Nephron (organoid): Measurements from ENCODE around the gene TELO2.

Experiments used
- H3K27ac Mint-ChIP-seq, 3 experiments: 2 replicates each; pipeline ENCODE4 v1.8.0; 2020; ENCODE audit warnings: mixed read lengths in 3 of 3, mild to moderate bottlenecking in 2 of 3, moderate library complexity in 1 of 3
- H3K27me3 Mint-ChIP-seq: 2 replicates; pipeline ENCODE4 v1.8.0; 2021; ENCODE audit warnings: low read depth, mild to moderate bottlenecking, moderate library complexity, mixed read lengths
- H3K36me3 Mint-ChIP-seq: 2 replicates; pipeline ENCODE4 v1.8.0; 2020; ENCODE audit warnings: low read depth, mixed read lengths
- H3K4me1 Mint-ChIP-seq: 2 replicates; pipeline ENCODE4 v1.8.0; 2020; ENCODE audit warnings: mixed read lengths
- H3K4me3 Mint-ChIP-seq, 3 experiments: 2 replicates each; pipeline ENCODE4 v1.8.0; 2020; ENCODE audit warnings: mild to moderate bottlenecking in 3 of 3, mixed read lengths in 3 of 3, moderate library complexity in 2 of 3
- H3K9me3 Mint-ChIP-seq: 2 replicates; pipeline ENCODE4 v1.8.0; 2020; ENCODE audit warnings: mixed read lengths
- CTCF ChIP-seq, 3 experiments: fragments of 200-600 bp; sonication (generic); IDR thresholded peaks; one replicate each; pipeline ENCODE4 v1.5.0; 2021; ENCODE audit warnings: antibody characterized with exemption in 3 of 3; ENCODE audit not compliant: unreplicated experiment in 3 of 3

The TELO2 gene

GRCh38 chr16:1553946-1554825 is 61.0 kb downstream of the TELO2 start:
- Mint-ChIP-seq H3K27ac (peak overlapping the region in 1 of 3 experiments; percentile 40), H3K36me3 (peaks cover 32% of the 10 kb centered on the region), H3K4me3 (no peak overlapping the region), H3K27me3 (no peaks in the 10 kb centered on the region), H3K9me3 (no peaks in the 10 kb centered on the region), H3K4me1 (peaks cover 16% of the 10 kb centered on the region)
- no peak for TF ChIP-seq CTCF (IDR thresholded peaks at IDR 0.05; ENCODE audit: unreplicated experiment in 3 of 3)

DNA sequence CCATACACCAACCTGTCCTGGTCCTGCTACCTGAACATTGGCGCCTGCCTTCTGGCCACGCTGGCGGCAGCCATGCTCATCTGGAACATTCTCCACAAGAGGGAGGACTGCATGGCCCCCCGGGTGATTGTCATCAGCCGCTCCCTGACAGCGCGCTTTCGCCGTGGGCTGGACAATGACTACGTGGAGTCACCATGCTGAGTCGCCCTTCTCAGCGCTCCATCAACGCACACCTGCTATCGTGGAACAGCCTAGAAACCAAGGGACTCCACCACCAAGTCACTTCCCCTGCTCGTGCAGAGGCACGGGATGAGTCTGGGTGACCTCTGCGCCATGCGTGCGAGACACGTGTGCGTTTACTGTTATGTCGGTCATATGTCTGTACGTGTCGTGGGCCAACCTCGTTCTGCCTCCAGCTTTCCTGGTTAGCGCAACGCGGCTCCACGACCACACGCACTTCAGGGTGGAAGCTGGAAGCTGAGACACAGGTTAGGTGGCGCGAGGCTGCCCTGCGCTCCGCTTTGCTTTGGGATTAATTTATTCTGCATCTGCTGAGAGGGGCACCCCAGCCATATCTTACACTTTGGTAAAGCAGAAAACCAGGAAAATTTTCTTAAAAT is 61.8 kb downstream of the TELO2 start:
- H3K4me3 Mint-ChIP-seq, result no peak overlapping the region
- H3K36me3 Mint-ChIP-seq, result peaks cover 33% of the 10 kb centered on the region
- no peak for TF ChIP-seq CTCF (IDR thresholded peaks at IDR 0.05; ENCODE audit: unreplicated experiment in 3 of 3)
- H3K27ac Mint-ChIP-seq, result no peak overlapping the region
- peaks cover 11% of the 10 kb centered on the region for H3K4me1 Mint-ChIP-seq
- no peaks in the 10 kb centered on the region for H3K27me3 Mint-ChIP-seq
- no peaks in the 10 kb centered on the region for H3K9me3 Mint-ChIP-seq

GRCh38 chr16:1556254-1556653 is 63.1 kb downstream of the TELO2 start:
- H3K9me3 Mint-ChIP-seq, result no peaks in the 10 kb centered on the region
- H3K4me1 Mint-ChIP-seq, result peaks cover 5% of the 10 kb centered on the region
- TF ChIP-seq CTCF (IDR thresholded peaks at IDR 0.05; ENCODE audit: unreplicated experiment in 3 of 3), result no peak
- H3K36me3 Mint-ChIP-seq, result peaks cover 39% of the 10 kb centered on the region
- H3K27me3 Mint-ChIP-seq, result no peaks in the 10 kb centered on the region
- H3K4me3 Mint-ChIP-seq, result no peak overlapping the region
- H3K27ac Mint-ChIP-seq, result no peak overlapping the region

GRCh38 chr16:1557074-1557473 is 63.9 kb downstream of the TELO2 start:
- Mint-ChIP-seq H3K9me3 (no peaks in the 10 kb centered on the region), H3K36me3 (peaks cover 48% of the 10 kb centered on the region), H3K4me1 (peaks cover 5% of the 10 kb centered on the region), H3K27ac (no peak overlapping the region), H3K4me3 (no peak overlapping the region), H3K27me3 (no peaks in the 10 kb centered on the region)
- TF ChIP-seq CTCF (IDR thresholded peaks at IDR 0.05; ENCODE audit: unreplicated experiment in 3 of 3), result no peak

DNA sequence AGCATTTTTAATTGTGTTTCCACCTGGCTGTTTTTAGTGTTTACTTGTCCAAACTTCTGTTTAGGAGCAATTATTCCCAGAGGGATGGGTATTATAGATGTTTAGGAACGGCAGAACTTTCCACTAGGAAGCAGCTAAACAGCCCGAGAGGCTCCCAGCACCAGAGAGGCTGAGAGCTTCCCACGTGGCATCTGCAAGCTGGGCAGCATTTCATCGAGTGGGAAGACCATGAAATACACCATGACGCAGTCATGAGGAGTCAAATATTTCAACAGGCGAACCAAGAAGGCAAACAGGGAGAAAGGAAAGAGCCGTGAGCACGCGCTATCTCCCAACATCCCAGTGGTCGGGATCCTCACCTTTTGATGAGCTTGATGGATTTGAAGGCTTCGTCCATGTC is 64.4 kb downstream of the TELO2 start:
- H3K4me3 Mint-ChIP-seq, result no peak overlapping the region
- no peaks in the 10 kb centered on the region for H3K27me3 Mint-ChIP-seq
- H3K36me3 Mint-ChIP-seq, result peaks cover 45% of the 10 kb centered on the region
- no peak overlapping the region for H3K27ac Mint-ChIP-seq
- peaks cover 5% of the 10 kb centered on the region for H3K4me1 Mint-ChIP-seq
- H3K9me3 Mint-ChIP-seq, result no peaks in the 10 kb centered on the region
- no peak for TF ChIP-seq CTCF (IDR thresholded peaks at IDR 0.05; ENCODE audit: unreplicated experiment in 3 of 3)
